Trophoblast cell (in vitro differentiated cells and primary cell): ENCODE data around the gene SERPINB1.

Source experiments
- DNase-seq, 2 donors: peaks; one replicate each; pipeline ENCODE4 v3.0.0-alpha.2; 2016
- H2AFZ ChIP-seq: 2 replicates; pipeline ENCODE4 v1.6.1; 2013; ENCODE audit warnings: low read length, moderate library complexity, mild to moderate bottlenecking; ENCODE audit not compliant: insufficient read depth, poor library complexity
- H2AK5ac ChIP-seq: 2 replicates; pipeline ENCODE4 v1.6.1; 2013; ENCODE audit warnings: mild to moderate bottlenecking, low read length
- H2BK120ac ChIP-seq: 2 replicates; pipeline ENCODE4 v1.6.1; 2013; ENCODE audit warnings: low read length, mild to moderate bottlenecking, moderate library complexity; ENCODE audit not compliant: insufficient read depth, poor library complexity
- H2BK12ac ChIP-seq: 2 replicates; pipeline ENCODE4 v1.6.1; 2013; ENCODE audit warnings: mild to moderate bottlenecking, low read length, moderate library complexity
- H2BK5ac ChIP-seq: 2 replicates; pipeline ENCODE4 v1.6.1; 2013; ENCODE audit warnings: low read length, low read depth, moderate library complexity, mild to moderate bottlenecking; ENCODE audit not compliant: poor library complexity
- H3K14ac ChIP-seq: 2 replicates; pipeline ENCODE4 v1.6.1; 2013; ENCODE audit warnings: mild to moderate bottlenecking, low read length
- H3K18ac ChIP-seq: 2 replicates; pipeline ENCODE4 v1.6.1; 2013; ENCODE audit warnings: mild to moderate bottlenecking, low read length
- H3K23ac ChIP-seq: 2 replicates; pipeline ENCODE4 v1.6.1; 2013; ENCODE audit warnings: low read length
- H3K27ac ChIP-seq: 2 replicates; pipeline ENCODE4 v1.5.1; 2013; ENCODE audit warnings: low read depth, mild to moderate bottlenecking, inconsistent platforms, low read length, moderate library complexity
- H3K27me3 ChIP-seq: 2 replicates; pipeline ENCODE4 v1.6.1; 2013; ENCODE audit warnings: inconsistent platforms, mild to moderate bottlenecking, low read length, moderate library complexity; ENCODE audit not compliant: insufficient read depth
- H3K36me3 ChIP-seq, 2 experiments: 1 replicate in 1 of 2; 2 replicates in 1 of 2; pipeline ENCODE4 v1.6.1; 2013; ENCODE audit warnings: low read length in 2 of 2, mild to moderate bottlenecking in 2 of 2, moderate library complexity in 1 of 2; ENCODE audit not compliant: insufficient read depth in 2 of 2, control insufficient read depth in 1 of 2
- H3K4ac ChIP-seq: 2 replicates; pipeline ENCODE4 v1.6.1; 2013; ENCODE audit warnings: low read depth, mild to moderate bottlenecking, low read length, moderate library complexity
- H3K4me1 ChIP-seq, 2 experiments: 1 replicate in 1 of 2; 2 replicates in 1 of 2; pipeline ENCODE4 v1.6.1; 2013; ENCODE audit warnings: low read length in 2 of 2, mild to moderate bottlenecking in 2 of 2, moderate library complexity in 1 of 2; ENCODE audit not compliant: insufficient read depth in 2 of 2, control insufficient read depth in 1 of 2
- H3K4me2 ChIP-seq: 2 replicates; pipeline ENCODE4 v1.6.1; 2013; ENCODE audit warnings: inconsistent platforms, mild to moderate bottlenecking, low read length, moderate library complexity
- H3K4me3 ChIP-seq: 2 replicates; pipeline ENCODE4 v1.5.1; 2013; ENCODE audit warnings: mild to moderate bottlenecking, low read depth, low read length, inconsistent platforms
- H3K79me1 ChIP-seq: one replicate; pipeline ENCODE4 v1.6.1; 2013; ENCODE audit warnings: low read length
- H3K79me2 ChIP-seq: 2 replicates; pipeline ENCODE4 v1.6.1; 2013; ENCODE audit warnings: low read length, mild to moderate bottlenecking; ENCODE audit not compliant: control insufficient read depth, insufficient read depth, poor library complexity
- H3K9ac ChIP-seq: 2 replicates; pipeline ENCODE4 v1.6.1; 2013; ENCODE audit warnings: mild to moderate bottlenecking, low read length
- H3K9me3 ChIP-seq: 2 replicates; pipeline ENCODE4 v1.6.1; 2013; ENCODE audit warnings: low read depth, mild to moderate bottlenecking, control low read depth, inconsistent platforms, low read length; ENCODE audit not compliant: insufficient read depth
- H4K12ac ChIP-seq: 2 replicates; pipeline ENCODE4 v1.6.1; 2013; ENCODE audit warnings: low read depth, mild to moderate bottlenecking, low read length, moderate library complexity
- H4K8ac ChIP-seq: 2 replicates; pipeline ENCODE4 v1.6.1; 2013; ENCODE audit warnings: low read depth, mild to moderate bottlenecking, low read length, moderate library complexity
- H4K91ac ChIP-seq: one replicate; pipeline ENCODE4 v1.6.1; 2013; ENCODE audit warnings: low read depth, mild to moderate bottlenecking, low read length, moderate library complexity
- WGBS: extraction: QIAGEN DNeasy Blood & Tissue Kit; methylation state at CpG from one replicate; pipeline ENCODE4 v1.1.7; 2013; ENCODE audit warnings: missing lambda C conversion rate; ENCODE audit not compliant: insufficient read length, insufficient coverage; ENCODE audit errors: extremely low coverage; 5-methylcytosine and 5-hydroxymethylcytosine counted together

The SERPINB1 gene

GRCh38 chr6:2799936-2800527 is 41.6 kb downstream of the SERPINB1 start:
- Histone ChIP-seq H2AFZ (no peak overlapping the region), H2BK5ac (no peak overlapping the region), H4K8ac (no peak overlapping the region), H3K9ac (no peak overlapping the region), H3K23ac (no peak overlapping the region), H3K79me1 (no peaks in the 10 kb centered on the region), H3K27ac (no peak overlapping the region), H3K18ac (no peak overlapping the region), H3K4ac (no peak overlapping the region), H2BK12ac (no peak overlapping the region), H3K14ac (no peak overlapping the region), H3K36me3 (no peaks in the 10 kb centered on the region), H4K12ac (no peak overlapping the region), H2AK5ac (no peak overlapping the region), H3K4me3 (no peak overlapping the region), H3K27me3 (no peaks in the 10 kb centered on the region), H3K4me1 (peaks cover 4 to 8% of the 10 kb centered on the region in 2 experiments), H4K91ac (no peak overlapping the region), H3K4me2 (no peak overlapping the region), H2BK120ac (no peak overlapping the region), H3K79me2 (no peaks in the 10 kb centered on the region), H3K9me3 (peaks cover 2% of the 10 kb centered on the region)
- no peak for DNase-seq
- no CpG with 5 or more reads among the region's 11 CpGs for WGBS

- Histone ChIP-seq H3K9ac (no peak overlapping the region), H3K27me3 (no peaks in the 10 kb centered on the region), H3K14ac (no peak overlapping the region), H3K9me3 (peaks cover 2% of the 10 kb centered on the region), H3K23ac (no peak overlapping the region), H4K91ac (no peak overlapping the region), H4K12ac (no peak overlapping the region), H3K27ac (no peak overlapping the region), H4K8ac (no peak overlapping the region), H2BK120ac (no peak overlapping the region), H2BK12ac (no peak overlapping the region), H3K4ac (no peak overlapping the region), H3K4me2 (no peak overlapping the region), H3K4me1 (peaks cover 4 to 8% of the 10 kb centered on the region in 2 experiments), H3K4me3 (no peak overlapping the region), H2AFZ (no peak overlapping the region), H3K79me2 (no peaks in the 10 kb centered on the region), H3K18ac (no peak overlapping the region), H2AK5ac (no peak overlapping the region), H3K79me1 (no peaks in the 10 kb centered on the region), H2BK5ac (no peak overlapping the region), H3K36me3 (no peaks in the 10 kb centered on the region)
- no peak for DNase-seq
- no CpG with 5 or more reads among the region's 11 CpGs for WGBS
Observed at GRCh38 chr6:2798586-2799134, 43.0 kb downstream of the SERPINB1 start.

DNA sequence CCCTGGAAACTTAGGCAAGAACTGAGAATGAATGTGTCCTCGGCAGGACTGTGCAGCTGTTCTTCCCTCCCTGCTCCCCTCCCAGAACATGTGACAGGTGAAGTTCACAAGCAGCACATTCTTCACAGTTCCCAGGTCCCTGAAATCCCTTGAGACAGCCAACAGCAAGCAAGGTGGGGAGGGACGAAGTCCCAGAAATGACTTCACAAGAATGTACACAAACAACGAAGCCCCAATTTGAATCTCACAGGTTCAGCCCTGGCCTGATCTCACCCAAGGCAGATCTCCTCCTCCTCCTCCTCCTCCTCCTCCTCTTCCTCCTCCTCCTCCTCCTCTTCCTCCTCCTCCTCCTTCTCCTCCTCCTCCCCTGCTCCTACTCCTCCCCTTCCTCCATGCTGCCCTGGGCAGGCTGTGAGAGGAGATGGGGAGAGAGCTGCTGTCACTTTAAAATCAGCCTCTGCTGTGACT is 44.1 kb downstream of the SERPINB1 start:
- WGBS = no CpG with 5 or more reads among the region's 3 CpGs
- H4K8ac ChIP-seq = no peak overlapping the region
- no peak overlapping the region for H2BK5ac ChIP-seq

GRCh38 chr6:2796861-2797260 is 44.8 kb downstream of the SERPINB1 start:
- WGBS = no CpG with 5 or more reads among the region's 6 CpGs
- Histone ChIP-seq H3K4me2 (no peak overlapping the region), H3K27me3 (no peaks in the 10 kb centered on the region)

More for the DNA sequence above, 44.1 kb downstream of the SERPINB1 start:
- H3K18ac ChIP-seq = no peak overlapping the region
- H4K91ac ChIP-seq = no peak overlapping the region
- no peak overlapping the region for H2AK5ac ChIP-seq
- no peaks in the 10 kb centered on the region for H3K79me1 ChIP-seq
- no peak overlapping the region for H2BK120ac ChIP-seq
- no peak overlapping the region for H2AFZ ChIP-seq
- no peak overlapping the region for H2BK12ac ChIP-seq
- H3K4me1 ChIP-seq = peaks cover 4 to 8% of the 10 kb centered on the region in 2 experiments
- H3K4ac ChIP-seq = no peak overlapping the region
- no peak overlapping the region for H3K27ac ChIP-seq
- no peak overlapping the region for H3K14ac ChIP-seq
- no peaks in the 10 kb centered on the region for H3K27me3 ChIP-seq
- H3K4me2 ChIP-seq = no peak overlapping the region
- H3K9ac ChIP-seq = no peak overlapping the region
- H3K9me3 ChIP-seq = peaks cover 2% of the 10 kb centered on the region
- no peak for DNase-seq
- H3K79me2 ChIP-seq = no peaks in the 10 kb centered on the region
- no peak overlapping the region for H3K4me3 ChIP-seq
- H3K23ac ChIP-seq = no peak overlapping the region
- no peaks in the 10 kb centered on the region for H3K36me3 ChIP-seq
- no peak overlapping the region for H4K12ac ChIP-seq

More at GRCh38 chr6:2796861-2797260, 44.8 kb downstream of the SERPINB1 start:
- H2BK120ac ChIP-seq = no peak overlapping the region
- no peak overlapping the region for H4K8ac ChIP-seq
- H3K4me1 ChIP-seq = peaks cover 4 to 8% of the 10 kb centered on the region in 2 experiments
- no peak for DNase-seq
- H3K18ac ChIP-seq = no peak overlapping the region
- H3K9me3 ChIP-seq = peaks cover under 1% of the 10 kb centered on the region
- no peak overlapping the region for H3K4ac ChIP-seq
- H2AK5ac ChIP-seq = no peak overlapping the region
- H3K36me3 ChIP-seq = no peaks in the 10 kb centered on the region
- no peak overlapping the region for H3K27ac ChIP-seq
- no peak overlapping the region for H2BK5ac ChIP-seq
- no peak overlapping the region for H2AFZ ChIP-seq
- H3K14ac ChIP-seq = no peak overlapping the region
- H2BK12ac ChIP-seq = no peak overlapping the region
- H3K79me1 ChIP-seq = no peaks in the 10 kb centered on the region
- no peak overlapping the region for H4K12ac ChIP-seq
- H4K91ac ChIP-seq = no peak overlapping the region
- no peaks in the 10 kb centered on the region for H3K79me2 ChIP-seq
- no peak overlapping the region for H3K9ac ChIP-seq
- H3K23ac ChIP-seq = no peak overlapping the region
- no peak overlapping the region for H3K4me3 ChIP-seq
